ENCODE data around the gene KLC1. TPM values are rescaled to one million over a fixed set of nuclear protein-coding genes. Genes with fewer than 3 reads are reported as not detected.
A peak's percentile ranks its signal among the peaks of the same experiment; 100 is the strongest.

KLC1 gene
- total and polyA plus RNA-seq, 7 donors, result 25.0 to 399 (median 216) TPM

DNA sequence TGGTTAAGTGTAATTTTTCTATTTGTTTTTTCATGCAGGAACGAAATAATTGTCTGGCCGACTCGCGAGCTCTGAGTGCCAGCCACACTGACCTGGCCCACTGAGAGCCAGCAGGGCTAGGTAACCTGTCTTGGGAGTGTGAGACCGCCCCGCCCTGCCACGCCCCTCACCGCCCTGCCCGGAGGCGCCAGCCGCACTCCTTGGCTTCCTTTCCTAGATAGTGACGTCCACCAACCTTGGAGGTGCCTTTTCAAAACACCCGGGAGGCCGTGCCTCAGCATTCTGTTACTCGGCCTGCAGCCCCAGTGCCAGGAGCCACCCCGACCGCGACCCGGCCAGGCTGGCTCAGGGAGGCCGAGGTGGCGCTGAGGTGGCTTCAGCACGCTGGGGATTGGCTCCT is 64.5 kb downstream of the KLC1 start:
- 31 to 81% methylated on average over 22 of the region's 22 CpGs for WGBS, 2 donors
- no peaks in the 10 kb centered on the region for H3K27me3 ChIP-seq
- no peaks in the 10 kb centered on the region for H3K9me3 ChIP-seq
- H3K4me1 ChIP-seq, result peaks cover 0 to 58% (median 38%) of the 10 kb centered on the region in 4 donors
- intact Hi-C loops (cut with DNase I), result no loop called here
- DNase-seq, result no peak
- TF ChIP-seq EP300 (IDR thresholded peaks at IDR 0.05) (no peak), POLR2AphosphoS5 (IDR thresholded peaks at IDR 0.05) (no peak), POLR2A (IDR thresholded peaks at IDR 0.05) (no peak)
- TF ChIP-seq, protein P1, sequence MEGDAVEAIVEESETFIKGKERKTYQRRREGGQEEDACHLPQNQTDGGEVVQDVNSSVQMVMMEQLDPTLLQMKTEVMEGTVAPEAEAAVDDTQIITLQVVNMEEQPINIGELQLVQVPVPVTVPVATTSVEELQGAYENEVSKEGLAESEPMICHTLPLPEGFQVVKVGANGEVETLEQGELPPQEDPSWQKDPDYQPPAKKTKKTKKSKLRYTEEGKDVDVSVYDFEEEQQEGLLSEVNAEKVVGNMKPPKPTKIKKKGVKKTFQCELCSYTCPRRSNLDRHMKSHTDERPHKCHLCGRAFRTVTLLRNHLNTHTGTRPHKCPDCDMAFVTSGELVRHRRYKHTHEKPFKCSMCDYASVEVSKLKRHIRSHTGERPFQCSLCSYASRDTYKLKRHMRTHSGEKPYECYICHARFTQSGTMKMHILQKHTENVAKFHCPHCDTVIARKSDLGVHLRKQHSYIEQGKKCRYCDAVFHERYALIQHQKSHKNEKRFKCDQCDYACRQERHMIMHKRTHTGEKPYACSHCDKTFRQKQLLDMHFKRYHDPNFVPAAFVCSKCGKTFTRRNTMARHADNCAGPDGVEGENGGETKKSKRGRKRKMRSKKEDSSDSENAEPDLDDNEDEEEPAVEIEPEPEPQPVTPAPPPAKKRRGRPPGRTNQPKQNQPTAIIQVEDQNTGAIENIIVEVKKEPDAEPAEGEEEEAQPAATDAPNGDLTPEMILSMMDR (IDR thresholded peaks at IDR 0.05), result no peak
- peaks cover 12 to 55% (median 31%) of the 10 kb centered on the region in 4 donors for H3K36me3 ChIP-seq
- H3K27ac ChIP-seq, result no peak overlapping the region
- no peak overlapping the region for H3K4me3 ChIP-seq

DNA sequence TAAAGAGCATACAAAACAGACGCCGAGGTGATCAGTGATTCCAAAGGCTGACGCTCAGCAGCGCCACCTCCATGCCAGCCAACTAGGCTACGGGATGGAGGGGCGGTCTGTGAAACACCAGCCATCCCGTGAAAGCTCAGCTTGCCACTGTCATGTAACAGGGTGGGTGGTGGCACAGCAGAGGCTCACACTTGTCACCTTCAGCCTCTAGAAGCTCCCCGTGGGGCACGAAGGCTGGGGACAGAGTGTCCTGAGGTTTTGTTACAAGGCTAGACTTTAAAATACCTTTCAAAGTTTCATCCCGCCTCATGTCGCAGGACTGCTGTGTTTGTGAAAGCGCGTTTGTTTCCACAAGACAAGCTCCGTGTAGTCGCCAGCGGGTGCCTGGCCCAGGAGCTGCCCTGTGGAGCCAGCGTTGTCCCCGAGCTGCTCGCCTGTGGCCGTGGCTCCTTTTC is 65.6 kb downstream of the KLC1 start:
- Histone ChIP-seq H3K4me1 (peaks cover 0 to 54% (median 41%) of the 10 kb centered on the region in 4 donors), H3K36me3 (peaks cover 12 to 56% (median 35%) of the 10 kb centered on the region in 4 donors), H3K27me3 (no peaks in the 10 kb centered on the region), H3K9me3 (no peaks in the 10 kb centered on the region), H3K4me3 (no peak overlapping the region), H3K27ac (no peak overlapping the region)
- WGBS, 2 donors, result 92 to 95% methylated on average over 20 of the region's 20 CpGs
- TF ChIP-seq EP300 (IDR thresholded peaks at IDR 0.05) (no peak), POLR2AphosphoS5 (IDR thresholded peaks at IDR 0.05) (no peak), POLR2A (IDR thresholded peaks at IDR 0.05) (no peak)
- TF ChIP-seq, protein P1 (IDR thresholded peaks at IDR 0.05), result no peak
- intact Hi-C loops (cut with DNase I), result loop anchor here (5.0 kb wide), 1 partner anchor 122 kb away; no protein-coding TSS in a partner anchor
- DNase-seq, result no peak

DNA sequence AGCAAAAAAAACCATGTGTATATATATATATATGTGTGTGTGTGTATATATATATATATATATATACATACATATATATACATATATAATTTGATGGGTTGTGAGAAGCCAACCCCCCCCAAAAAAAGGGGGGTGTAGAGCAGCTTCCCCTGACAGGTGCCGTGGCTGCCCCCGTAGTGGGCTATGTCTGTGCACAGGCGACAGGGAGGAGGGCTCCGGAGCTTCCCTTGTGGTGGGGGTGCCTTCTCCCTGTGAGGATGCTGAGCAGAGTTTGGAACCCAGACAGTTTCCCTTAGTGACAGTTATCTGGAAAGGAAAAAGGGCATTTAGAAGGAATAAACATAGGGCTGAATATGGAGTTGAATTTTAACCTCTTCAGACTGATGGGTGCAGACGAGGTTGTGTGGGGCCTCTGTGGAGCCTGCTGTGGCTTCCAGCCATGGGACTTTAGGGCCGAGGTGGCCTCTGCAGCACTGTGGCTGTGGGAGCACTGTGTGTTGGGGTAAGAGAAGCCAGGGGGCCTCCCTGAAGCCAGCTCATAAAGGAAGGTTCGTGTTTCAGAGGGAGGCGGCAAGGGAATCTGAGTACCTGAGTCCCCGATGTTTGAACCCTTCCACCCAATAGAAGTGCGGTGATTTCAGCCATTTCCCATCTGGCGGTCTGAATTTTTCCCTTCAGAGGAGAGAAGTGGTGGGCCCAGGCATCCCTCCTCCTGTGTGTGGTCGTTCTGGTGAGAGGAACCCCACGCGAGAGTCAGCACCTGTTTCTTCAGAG is 66.5 kb downstream of the KLC1 start:
- Histone ChIP-seq H3K4me3 (no peak overlapping the region), H3K4me1 (peaks cover 0 to 49% (median 41%) of the 10 kb centered on the region in 4 donors), H3K9me3 (no peaks in the 10 kb centered on the region), H3K27me3 (no peaks in the 10 kb centered on the region), H3K27ac (peak overlapping the region; percentile 75 to 81 (median 77)), H3K36me3 (peaks cover 12 to 65% (median 39%) of the 10 kb centered on the region in 4 donors)
- TF ChIP-seq, protein P1 (IDR thresholded peaks at IDR 0.05), result no peak
- no peak for TF ChIP-seq POLR2A (IDR thresholded peaks at IDR 0.05)
- TF ChIP-seq POLR2AphosphoS5 (IDR thresholded peaks at IDR 0.05), result no peak
- TF ChIP-seq EP300 (IDR thresholded peaks at IDR 0.05), result no peak
- no peak for DNase-seq
- intact Hi-C loops (cut with DNase I), result loop anchor here (5.0 kb wide), 1 partner anchor 123 kb away; no protein-coding TSS in a partner anchor
- 81 to 84% methylated on average over 14 of the region's 14 CpGs for WGBS, 2 donors

DNA sequence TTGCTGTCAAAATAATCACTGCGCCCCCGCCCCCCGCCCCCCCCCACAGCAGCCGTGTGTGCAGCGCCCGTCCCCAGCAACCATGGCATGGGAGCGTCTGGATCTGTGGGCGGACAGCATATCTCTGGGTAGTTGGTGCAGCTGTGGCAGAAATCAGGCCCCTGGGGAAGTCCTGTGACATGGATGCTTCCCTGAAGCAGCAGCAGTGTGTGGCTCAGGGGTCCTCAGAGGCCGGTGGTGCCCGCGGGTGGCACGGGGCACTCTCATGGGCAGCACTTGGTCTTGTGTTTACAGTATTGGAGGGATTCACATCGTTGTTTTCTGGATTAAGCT is 67.0 kb downstream of the KLC1 start:
- Histone ChIP-seq H3K9me3 (no peaks in the 10 kb centered on the region), H3K36me3 (peaks cover 12 to 70% (median 42%) of the 10 kb centered on the region in 4 donors), H3K4me1 (peaks cover 0 to 49% (median 41%) of the 10 kb centered on the region in 4 donors), H3K27ac (peak overlapping the region; percentile 75 to 81 (median 77)), H3K4me3 (no peak overlapping the region), H3K27me3 (no peaks in the 10 kb centered on the region)
- WGBS, 2 donors, result 61 to 84% methylated on average over 12 to 13 of the region's 13 CpGs
- intact Hi-C loops (cut with DNase I), result loop anchor here (5.0 kb wide), 1 partner anchor 124 kb away; no protein-coding TSS in a partner anchor
- DNase-seq, result no peak
- no peak for TF ChIP-seq POLR2AphosphoS5 (IDR thresholded peaks at IDR 0.05)
- no peak for TF ChIP-seq EP300 (IDR thresholded peaks at IDR 0.05)
- no peak for TF ChIP-seq POLR2A (IDR thresholded peaks at IDR 0.05)
- TF ChIP-seq, protein P1 (IDR thresholded peaks at IDR 0.05), result no peak

Measured in sigmoid colon (tissue), 7 donors.